Prostate gland (tissue), 2 donors: ENCODE data around the gene SRP14. TPM values are rescaled to one million over a fixed set of nuclear protein-coding genes. Genes with fewer than 3 reads are reported as not detected.

Source experiments
- DNase-seq: peaks from one replicate; pipeline ENCODE4 v3.0.0-alpha.2; 2019; ENCODE audit warnings: low spot score
- H3K27ac ChIP-seq, 2 donors: fragments of 200-600 bp; sonication (generic); 2 replicates each; pipeline ENCODE4 v1.5.1; 2017 to 2019
- H3K27me3 ChIP-seq: fragments of 200-600 bp; sonication (generic); replicated peaks from 2 replicates; pipeline ENCODE4 v1.5.1; 2019; ENCODE audit not compliant: insufficient read depth
- H3K36me3 ChIP-seq, 2 donors: fragments of 200-600 bp; sonication (generic); 1 replicate in 1 of 2; 2 replicates in 1 of 2; pipeline versions ENCODE4 v1.5.1 to v1.8.1; 2017 to 2019
- H3K4me1 ChIP-seq: fragments of 200-600 bp; sonication (generic); replicated peaks from 2 replicates; pipeline ENCODE4 v1.5.1; 2019
- H3K4me3 ChIP-seq, 2 donors: fragments of 200-600 bp; sonication (generic); 2 replicates each; pipeline ENCODE4 v1.5.1; 2017 to 2019
- H3K9me3 ChIP-seq: fragments of 200-600 bp; sonication (generic); 2 replicates; pipeline ENCODE4 v1.5.1; 2017
- POLR2A ChIP-seq: fragments of 450-650 bp; IDR thresholded peaks from one replicate; pipeline ENCODE4 v1.6.1; 2016; ENCODE audit warnings: antibody characterized with exemption, mild to moderate bottlenecking
- POLR2AphosphoS5 ChIP-seq: sonication (generic); formaldehyde crosslinking; IDR thresholded peaks from one replicate; pipeline ENCODE4 v1.6.1; 2017; ENCODE audit warnings: antibody characterized with exemption
- WGBS: methylation state at CpG from one replicate; pipeline ENCODE4 v1.1.5; 2018; 5-methylcytosine and 5-hydroxymethylcytosine counted together
- intact Hi-C: fragments of 100-400 bp; cut with DNase I; formaldehyde crosslinking; loops from one replicate; pipeline ENCODE4 v1.14.2; 2022
- total RNA-seq, 2 donors: library from RNA; depleted of rRNA; stranded (reverse); fragments of >200 nt; gene quantifications; one replicate each; pipeline ENCODE4 v1.1.0, GENCODE V29; 2016
- TF ChIP-seq, protein P1 (sequence below), 4 experiments: fragments of 200-600 bp in 2 of 4; fragments of 450-650 bp in 2 of 4; sonication (generic) in 2 of 4; IDR thresholded peaks; 1 replicate in 3 of 4; 2 replicates in 1 of 4; pipeline ENCODE4 v1.5.1; 2016 to 2019; ENCODE audit warnings: antibody characterized with exemption in 4 of 4, mild to moderate bottlenecking in 2 of 4, moderate library complexity in 2 of 4

Gene SRP14
- total RNA-seq, 2 donors from 2014 or later, result 366 to 428 TPM

- no peaks in the 10 kb centered on the region for H3K36me3 ChIP-seq
- H3K4me3 ChIP-seq, result no peak overlapping the region
- DNase-seq, result no peak
- H3K27me3 ChIP-seq, result no peaks in the 10 kb centered on the region
- intact Hi-C loops, result no loop called here
- no peak overlapping the region for H3K27ac ChIP-seq
- 84% methylated on average over 12 of the region's 12 CpGs for WGBS
- no peaks in the 10 kb centered on the region for H3K4me1 ChIP-seq
- TF ChIP-seq, protein P1, sequence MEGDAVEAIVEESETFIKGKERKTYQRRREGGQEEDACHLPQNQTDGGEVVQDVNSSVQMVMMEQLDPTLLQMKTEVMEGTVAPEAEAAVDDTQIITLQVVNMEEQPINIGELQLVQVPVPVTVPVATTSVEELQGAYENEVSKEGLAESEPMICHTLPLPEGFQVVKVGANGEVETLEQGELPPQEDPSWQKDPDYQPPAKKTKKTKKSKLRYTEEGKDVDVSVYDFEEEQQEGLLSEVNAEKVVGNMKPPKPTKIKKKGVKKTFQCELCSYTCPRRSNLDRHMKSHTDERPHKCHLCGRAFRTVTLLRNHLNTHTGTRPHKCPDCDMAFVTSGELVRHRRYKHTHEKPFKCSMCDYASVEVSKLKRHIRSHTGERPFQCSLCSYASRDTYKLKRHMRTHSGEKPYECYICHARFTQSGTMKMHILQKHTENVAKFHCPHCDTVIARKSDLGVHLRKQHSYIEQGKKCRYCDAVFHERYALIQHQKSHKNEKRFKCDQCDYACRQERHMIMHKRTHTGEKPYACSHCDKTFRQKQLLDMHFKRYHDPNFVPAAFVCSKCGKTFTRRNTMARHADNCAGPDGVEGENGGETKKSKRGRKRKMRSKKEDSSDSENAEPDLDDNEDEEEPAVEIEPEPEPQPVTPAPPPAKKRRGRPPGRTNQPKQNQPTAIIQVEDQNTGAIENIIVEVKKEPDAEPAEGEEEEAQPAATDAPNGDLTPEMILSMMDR (IDR thresholded peaks at IDR 0.05), result no peak
- H3K9me3 ChIP-seq, result no peaks in the 10 kb centered on the region
These were observed 14.3 kb upstream of the SRP14 start for GRCh38 chr15:40053079-40053830.

- H3K36me3 ChIP-seq, result no peaks in the 10 kb centered on the region
- H3K9me3 ChIP-seq, result no peaks in the 10 kb centered on the region
- WGBS, result 82% methylated on average over 6 of the region's 6 CpGs
- H3K27ac ChIP-seq, result no peak overlapping the region
- TF ChIP-seq POLR2AphosphoS5 (no peak), POLR2A (no peak)
- TF ChIP-seq, protein P1 (IDR thresholded peaks at IDR 0.05), result no peak
- no peak overlapping the region for H3K4me3 ChIP-seq
- no peaks in the 10 kb centered on the region for H3K27me3 ChIP-seq
- no peaks in the 10 kb centered on the region for H3K4me1 ChIP-seq
- intact Hi-C loops, result no loop called here
- DNase-seq, result no peak
These were observed 13.6 kb upstream of the SRP14 start for GRCh38 chr15:40052604-40053003.

- intact Hi-C loops, result no loop called here
- no peaks in the 10 kb centered on the region for H3K4me1 ChIP-seq
- no peak for DNase-seq
- WGBS, result 92% methylated on average over 11 of the region's 11 CpGs
- TF ChIP-seq, protein P1 (IDR thresholded peaks at IDR 0.05), result no peak
- TF ChIP-seq POLR2AphosphoS5 (no peak), POLR2A (no peak)
- no peaks in the 10 kb centered on the region for H3K27me3 ChIP-seq
- no peaks in the 10 kb centered on the region for H3K36me3 ChIP-seq
- H3K4me3 ChIP-seq, result no peak overlapping the region
- no peaks in the 10 kb centered on the region for H3K9me3 ChIP-seq
- no peak overlapping the region for H3K27ac ChIP-seq
These were observed 12.8 kb upstream of the SRP14 start for GRCh38 chr15:40051616-40052415.

DNA sequence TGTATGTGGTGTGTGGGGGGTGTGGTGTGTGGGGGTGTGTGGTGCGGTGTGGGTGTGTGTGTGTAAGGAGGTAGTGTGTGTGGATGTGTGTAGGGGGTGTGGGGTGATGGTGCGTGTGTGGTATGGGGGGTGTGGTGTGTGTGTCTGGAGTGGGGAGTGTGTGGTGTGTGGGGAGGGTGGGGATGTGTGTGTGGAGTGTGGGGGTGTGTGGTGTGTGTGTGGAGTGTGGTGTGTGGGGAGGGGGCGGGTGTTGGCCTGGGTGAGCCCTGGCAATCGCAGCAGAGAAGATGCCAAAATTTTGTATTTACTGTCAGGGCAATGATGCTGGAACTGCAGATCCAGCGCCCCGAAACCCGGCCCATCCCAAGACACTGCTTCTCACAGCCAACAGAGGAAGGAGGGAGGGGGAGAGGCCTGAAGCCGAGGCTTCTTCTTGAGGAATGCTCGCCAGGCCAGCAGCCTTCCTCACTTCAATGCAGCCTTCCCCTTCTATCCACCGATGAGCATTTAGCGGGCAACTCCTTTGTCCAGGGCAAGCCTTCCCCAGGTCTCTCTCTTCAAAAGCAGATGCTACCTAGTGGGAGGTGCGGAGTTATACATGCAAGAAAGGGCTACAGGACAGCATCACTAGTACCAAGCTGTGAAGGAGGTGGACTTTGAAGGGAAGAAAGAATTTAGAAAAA is 11.9 kb upstream of the SRP14 start:
- no peaks in the 10 kb centered on the region for H3K27me3 ChIP-seq
- H3K27ac ChIP-seq, result no peak overlapping the region
- no peaks in the 10 kb centered on the region for H3K36me3 ChIP-seq
- intact Hi-C loops, result no loop called here
- H3K4me3 ChIP-seq, result no peak overlapping the region
- no peaks in the 10 kb centered on the region for H3K9me3 ChIP-seq
- WGBS, result 50% methylated on average over 12 of the region's 12 CpGs
- no peak for DNase-seq
- TF ChIP-seq, protein P1 (IDR thresholded peaks at IDR 0.05), result no peak
- TF ChIP-seq POLR2AphosphoS5 (no peak), POLR2A (no peak)
- H3K4me1 ChIP-seq, result no peaks in the 10 kb centered on the region
